ENCODE measurements around the gene ZSCAN9.

Gene ZSCAN9

GRCh38 chr6:28269492-28269891 is 44.4 kb downstream of the ZSCAN9 start:
- no peak for DNase-seq

- DNase-seq: no peak
Measured at GRCh38 chr6:28274888-28275287, 49.8 kb downstream of the ZSCAN9 start.

DNA sequence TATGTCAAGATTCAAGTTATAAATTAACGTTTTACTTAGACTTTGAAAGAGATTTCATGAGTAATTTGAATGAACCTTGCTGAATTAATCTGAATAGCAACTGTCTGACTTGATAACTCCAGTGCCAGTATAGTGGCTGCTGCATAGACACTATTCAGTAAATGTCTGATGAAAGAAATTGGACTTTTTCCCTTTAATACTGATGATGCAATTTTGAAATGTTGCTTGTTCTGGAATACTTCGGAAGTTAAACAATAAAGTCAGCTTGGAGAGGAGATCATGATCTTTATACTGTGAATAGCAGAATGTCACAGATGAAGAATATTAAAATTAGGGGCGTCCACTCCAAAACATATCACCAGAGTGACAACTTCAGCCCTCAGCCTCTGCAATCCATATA is 52.7 kb downstream of the ZSCAN9 start:
- no peak for DNase-seq

DNA sequence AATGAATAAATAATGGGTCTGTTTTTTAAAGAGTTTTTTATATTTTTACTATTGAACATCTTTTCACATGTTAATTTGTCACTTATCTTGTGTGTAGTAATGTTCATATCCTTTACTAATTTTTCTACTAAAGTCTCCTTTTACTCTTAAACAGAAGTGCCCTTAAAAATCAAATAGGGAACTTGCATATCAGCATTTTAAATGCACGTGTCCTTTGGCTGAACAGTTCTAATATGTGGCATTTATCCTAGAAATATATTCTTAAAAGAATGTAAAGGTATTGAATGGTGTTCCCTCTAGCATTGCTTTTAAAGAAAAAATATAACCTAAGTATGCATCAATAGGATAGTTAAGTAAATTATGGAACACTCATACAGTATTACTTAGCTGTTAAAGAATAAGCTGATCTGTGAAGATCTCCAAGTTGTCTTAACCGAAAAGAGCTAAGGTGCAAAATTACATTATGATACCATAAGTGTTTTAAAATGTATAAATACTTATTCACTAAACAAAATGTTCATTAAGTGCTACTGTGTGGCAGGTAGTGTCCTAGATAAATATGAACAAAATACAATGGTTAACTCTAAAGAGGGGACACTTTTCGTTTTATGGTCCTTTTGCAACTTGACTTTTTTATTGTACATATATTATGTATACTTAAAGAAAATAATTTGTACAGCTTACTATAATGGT is 55.7 kb downstream of the ZSCAN9 start:
- no peak for DNase-seq

GRCh38 chr6:28281288-28282064 is 56.4 kb downstream of the ZSCAN9 start, which contains the start of gene PGBD1:
TSS of gene PGBD1 (plus strand) at chr6:28281572. CDS start at chr6:28283814, 2,242 bp downstream.
- DNase-seq: peak; percentile 47

GRCh38 chr6:28282926-28283325 is 57.9 kb downstream of the ZSCAN9 start:
- no peak for DNase-seq

All from DMS79 (cell line).